Fibroblast of peridontal ligament (primary cell): ENCODE results near the gene DOCK4.

Experiments
- DNase-seq: peaks from one replicate; pipeline ENCODE4 v3.0.0-alpha.2; 2010; ENCODE audit errors: extremely low read depth

Gene DOCK4

GRCh38 chr7:111864291-111864976 is 341.8 kb downstream of the DOCK4 start:
- DNase-seq = peak; percentile 30

GRCh38 chr7:111863269-111863668 is 342.9 kb downstream of the DOCK4 start:
- no peak for DNase-seq

- no peak for DNase-seq
Measured at GRCh38 chr7:111860248-111860647, 346.0 kb downstream of the DOCK4 start.

GRCh38 chr7:111858331-111858730 is 347.9 kb downstream of the DOCK4 start:
- no peak for DNase-seq

- DNase-seq = peak; percentile 51
Measured at GRCh38 chr7:111855842-111856227, 350.4 kb downstream of the DOCK4 start.

- peak; percentile 86 for DNase-seq
Measured at GRCh38 chr7:111855161-111855841, 350.9 kb downstream of the DOCK4 start.

GRCh38 chr7:111853201-111853990 is 352.8 kb downstream of the DOCK4 start:
- DNase-seq = peak; percentile 18

- DNase-seq = no peak
Measured at GRCh38 chr7:111852081-111852480, 354.1 kb downstream of the DOCK4 start.

GRCh38 chr7:111846898-111847297 is 359.3 kb downstream of the DOCK4 start:
- no peak for DNase-seq

- DNase-seq = no peak
Measured at GRCh38 chr7:111845853-111846252, 360.3 kb downstream of the DOCK4 start.

- DNase-seq = no peak
Measured at GRCh38 chr7:111844904-111845671, 361.1 kb downstream of the DOCK4 start.

- DNase-seq = no peak
Measured at GRCh38 chr7:111842491-111842890, 363.7 kb downstream of the DOCK4 start.

- peak; percentile 21 for DNase-seq
Measured at GRCh38 chr7:111841596-111842205, 364.5 kb downstream of the DOCK4 start.

GRCh38 chr7:111840528-111840927 is 365.7 kb downstream of the DOCK4 start:
- DNase-seq = no peak

GRCh38 chr7:111839261-111839660 is 366.9 kb downstream of the DOCK4 start:
- DNase-seq = no peak

GRCh38 chr7:111836592-111836991 is 369.6 kb downstream of the DOCK4 start:
- DNase-seq = no peak

GRCh38 chr7:111835066-111835465 is 371.1 kb downstream of the DOCK4 start:
- DNase-seq = peak; percentile 94

- DNase-seq = no peak
Measured at GRCh38 chr7:111834367-111834766, 371.8 kb downstream of the DOCK4 start.

- peak; percentile 57 for DNase-seq
Measured at GRCh38 chr7:111833466-111833865, 372.7 kb downstream of the DOCK4 start.

GRCh38 chr7:111832174-111832573 is 374.0 kb downstream of the DOCK4 start:
- DNase-seq = no peak

- DNase-seq = no peak
Measured at GRCh38 chr7:111829221-111829620, 377.0 kb downstream of the DOCK4 start.
